NCI-H146 treated with DMSO at 0.1 percent for 48 hours (cell line): ENCODE data around the gene DRG1.
"Not testable (repeated sequence)": the region's sequence is repeated elsewhere in the genome, so short reads cannot be mapped to it uniquely, and the experiment has no call there.

Source experiments
- DNase-seq: peaks from one replicate; lab custom pipeline; 2025; ENCODE audit not compliant: unreplicated experiment; lab: John Stamatoyannopoulos, UW

The DRG1 gene

GRCh38 chr22:31399211-31400022 is at the start of gene DRG1:
Gene DRG1, plus strand, starts transcription at chr22:31399604. Its CDS starts 80 bp downstream, at chr22:31399684.
- DNase-seq: peak; percentile 78

DNA sequence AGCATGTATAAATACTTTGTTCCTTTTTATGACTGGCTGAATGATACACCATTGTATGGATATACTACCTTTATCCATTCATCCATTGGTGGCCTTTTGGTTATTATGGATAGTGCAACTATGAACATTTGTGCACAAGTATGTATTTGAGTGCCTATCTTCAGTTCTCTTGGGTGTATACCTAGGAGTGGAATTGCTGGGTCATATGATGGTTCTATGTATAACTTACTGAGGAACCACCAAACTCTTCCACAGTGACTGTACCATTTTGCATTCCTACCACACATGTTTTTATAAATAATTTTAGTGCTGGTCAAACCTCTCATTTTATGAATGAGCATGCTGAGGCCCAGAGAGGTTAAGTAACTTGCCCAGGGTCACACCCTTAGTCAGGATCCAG is 49.4 kb upstream of the DRG1 start:
- no peak for DNase-seq

GRCh38 chr22:31350410-31350863 is 49.0 kb upstream of the DRG1 start:
- peak; percentile 32 for DNase-seq

- no peak for DNase-seq
Measured at GRCh38 chr22:31354515-31354914, 44.9 kb upstream of the DRG1 start.

DNA sequence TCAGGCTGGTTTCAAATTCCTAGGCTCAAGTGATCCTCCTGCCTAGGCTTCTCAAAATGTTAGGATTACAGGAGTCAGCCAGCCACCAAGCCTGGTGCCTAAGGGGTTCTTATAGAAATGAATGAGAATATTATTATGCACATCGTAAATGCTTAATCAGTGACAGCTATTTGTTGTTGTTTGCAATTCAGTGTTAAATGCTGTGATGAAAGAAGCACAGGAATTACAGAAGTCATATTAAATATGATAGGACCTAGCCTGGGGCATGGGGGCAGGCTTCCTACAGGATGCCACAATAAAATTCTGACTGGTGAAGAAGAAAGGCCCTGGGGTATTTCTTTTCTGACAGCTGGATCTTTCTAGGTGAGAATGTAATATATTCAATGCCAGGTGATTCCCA is 39.4 kb upstream of the DRG1 start:
- DNase-seq: no peak

DNA sequence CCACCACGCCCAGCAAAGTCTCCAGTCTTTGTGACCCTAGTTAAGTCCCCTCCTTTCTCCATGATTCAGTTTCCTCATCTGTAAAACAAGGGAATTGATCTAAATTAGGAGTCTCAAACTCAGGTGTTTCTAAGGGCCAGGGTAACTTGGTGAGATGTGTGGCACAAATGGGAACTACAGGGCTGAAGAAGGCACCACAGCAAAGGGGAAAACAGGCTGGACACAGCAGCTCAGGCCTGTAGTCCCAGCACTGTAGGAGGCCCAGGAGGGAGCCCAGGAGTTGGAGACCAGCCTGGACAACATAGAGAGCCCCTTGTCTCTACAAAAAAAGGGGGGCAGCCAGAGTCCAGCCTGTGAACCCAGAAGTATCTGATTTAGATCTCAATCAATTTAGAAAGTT is 37.7 kb upstream of the DRG1 start:
- DNase-seq: no peak

DNA sequence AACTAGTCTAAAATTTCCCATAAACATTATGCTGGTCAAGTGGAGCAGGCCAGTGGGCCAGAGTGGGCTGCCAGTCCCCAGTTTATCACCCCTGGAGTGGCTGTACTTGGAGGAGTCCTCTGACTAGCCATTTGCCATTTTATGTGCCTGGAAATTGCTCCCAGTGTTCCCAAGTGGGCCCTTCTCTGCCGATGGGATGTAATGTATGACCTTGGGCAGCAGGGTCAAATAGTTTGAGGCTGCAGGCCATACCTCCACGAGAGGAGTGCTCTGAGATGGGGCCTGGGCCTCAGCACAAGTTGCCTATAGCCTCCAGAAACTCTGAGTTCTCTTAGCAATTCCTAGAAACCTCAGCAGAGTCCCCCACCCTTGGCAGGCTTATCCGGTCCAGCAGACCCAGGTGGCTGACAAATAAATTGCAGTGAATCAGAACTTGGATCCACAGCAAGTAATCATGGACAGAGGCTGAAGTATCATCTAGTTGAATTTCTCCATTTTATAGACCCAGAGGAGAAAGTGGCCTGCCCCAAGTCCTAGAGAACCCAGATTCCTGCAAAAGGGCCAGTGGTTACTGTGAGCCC is 35.4 kb upstream of the DRG1 start:
- DNase-seq: no peak

GRCh38 chr22:31367426-31367825 is 32.0 kb upstream of the DRG1 start:
- no peak for DNase-seq

- DNase-seq: no peak
Measured at GRCh38 chr22:31377612-31378011, 21.8 kb upstream of the DRG1 start.

DNA sequence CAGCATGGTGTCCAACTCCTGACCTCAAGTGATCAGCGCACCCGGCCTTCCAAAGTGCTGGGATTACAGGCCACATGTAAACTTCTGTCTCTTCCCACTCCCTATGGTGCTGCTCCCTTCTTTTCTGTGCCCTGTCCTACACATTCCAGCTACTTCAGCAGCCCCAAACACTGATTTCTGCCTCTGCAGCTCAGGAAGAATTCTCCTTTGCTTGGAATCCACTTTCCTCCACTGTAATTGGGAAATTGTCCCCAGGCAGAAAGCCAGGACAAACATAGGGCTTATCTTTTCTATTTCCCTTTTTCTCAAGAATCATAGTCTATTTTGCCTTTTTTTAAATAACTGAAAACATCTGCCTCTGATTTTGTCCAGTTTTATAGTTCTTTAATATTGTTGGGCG is 21.3 kb upstream of the DRG1 start:
- no peak for DNase-seq

DNA sequence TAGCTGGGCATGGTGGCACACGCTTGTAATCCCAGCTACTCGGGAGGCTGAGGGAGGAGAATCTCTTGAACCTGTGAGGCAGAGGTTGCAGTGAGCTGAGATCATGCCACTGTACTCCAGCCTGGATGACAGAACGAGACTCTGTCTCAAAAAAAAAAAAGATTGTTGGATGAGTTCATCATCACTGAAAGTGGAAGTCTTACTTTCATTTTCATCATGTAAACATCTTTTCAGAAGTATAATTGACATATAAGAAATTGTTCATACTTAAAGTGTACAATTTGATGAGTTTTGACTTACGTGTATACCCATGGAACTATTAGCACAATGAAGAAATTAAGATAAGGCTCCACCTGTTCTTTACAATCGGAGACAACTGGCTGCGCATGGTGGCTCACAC is 20.8 kb upstream of the DRG1 start:
- DNase-seq: not testable (repeated sequence)

DNA sequence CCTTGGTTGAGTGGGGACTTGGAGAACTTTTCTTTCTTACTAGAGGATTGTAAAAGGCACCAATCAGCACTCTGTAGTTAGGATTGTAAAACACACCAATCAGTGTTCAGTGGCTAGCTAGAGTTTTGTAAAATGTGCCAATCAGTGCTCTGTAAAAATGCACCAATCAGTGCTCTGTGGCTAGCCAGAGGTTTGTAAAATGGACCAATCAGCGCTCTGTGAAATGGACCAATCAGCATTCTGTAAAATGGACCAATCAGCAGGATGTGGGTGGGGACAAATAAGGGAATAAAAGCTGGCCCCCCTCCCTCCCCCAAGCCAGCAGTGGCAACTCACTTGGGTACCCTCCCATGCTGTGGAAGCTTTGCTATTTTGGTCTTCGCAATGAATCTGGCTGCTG is 5.5 kb upstream of the DRG1 start:
- no peak for DNase-seq

GRCh38 chr22:31394326-31394725 is 5.1 kb upstream of the DRG1 start:
- DNase-seq: no peak

DNA sequence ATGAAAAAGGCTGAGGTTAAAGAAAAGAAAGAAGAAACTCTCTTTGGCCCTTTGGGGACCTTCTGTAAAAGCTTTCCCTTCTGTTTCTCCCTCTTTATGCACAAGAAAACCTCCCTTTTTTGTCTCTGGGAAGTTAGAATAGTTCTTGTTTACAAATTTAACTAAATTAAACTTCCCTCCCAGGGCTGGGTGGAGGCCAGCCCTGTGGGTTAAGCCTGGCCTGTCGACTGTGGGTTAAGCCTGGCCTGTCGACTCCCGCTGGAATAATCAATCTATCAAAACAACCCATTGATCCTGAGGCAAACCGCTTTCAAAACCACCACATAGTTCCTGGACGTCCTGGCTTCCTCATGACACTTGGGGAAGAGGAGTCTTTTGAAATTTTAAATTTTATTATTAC is 1.2 kb upstream of the DRG1 start:
- DNase-seq: no peak

DNA sequence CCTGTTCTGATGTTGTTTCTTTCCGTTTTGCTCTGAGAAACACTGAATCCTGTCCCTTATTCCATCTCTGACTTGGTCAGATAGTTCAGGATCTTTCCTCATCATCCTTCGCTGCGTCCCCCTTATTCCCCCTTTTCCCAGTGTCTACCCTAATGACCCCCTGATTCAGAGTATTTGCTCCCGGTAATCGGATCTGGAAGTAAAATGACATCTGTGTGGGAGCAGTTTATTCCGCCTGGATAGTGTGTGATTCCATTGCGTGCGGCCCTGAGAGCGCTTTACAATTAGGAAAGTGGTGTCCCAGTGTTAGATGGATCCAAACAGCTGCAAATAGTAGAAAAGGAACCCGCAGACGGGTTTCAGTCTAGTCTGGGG is 606 bp downstream of the DRG1 start:
- DNase-seq: no peak

DNA sequence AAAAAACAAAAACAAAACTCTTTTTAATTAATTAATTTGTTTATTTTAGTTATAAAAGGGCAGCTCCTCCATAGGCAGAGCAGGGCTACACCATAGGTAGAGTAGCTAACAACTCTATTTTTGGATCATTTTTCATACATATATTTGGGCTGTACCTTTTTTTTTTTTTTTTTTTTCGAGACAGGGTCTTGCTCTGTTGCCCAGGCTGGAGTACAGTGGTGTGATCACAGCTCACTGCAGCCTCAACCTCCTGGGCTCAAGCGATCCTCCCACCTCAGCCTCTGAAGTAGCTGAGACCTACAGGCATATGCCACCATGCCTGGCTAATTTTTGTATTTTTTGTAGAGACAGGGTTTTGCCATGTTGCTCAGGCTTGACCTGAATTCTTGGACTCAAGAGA is 2.9 kb downstream of the DRG1 start:
- not testable (repeated sequence) for DNase-seq

- no peak for DNase-seq
Measured at GRCh38 chr22:31425331-31426050, 26.1 kb downstream of the DRG1 start.

- DNase-seq: no peak
Measured at GRCh38 chr22:31431950-31432349, 32.5 kb downstream of the DRG1 start.

GRCh38 chr22:31436132-31436531 is 36.7 kb downstream of the DRG1 start:
- DNase-seq: no peak

GRCh38 chr22:31439808-31440207 is 40.4 kb downstream of the DRG1 start:
- no peak for DNase-seq

GRCh38 chr22:31440681-31441080 is 41.3 kb downstream of the DRG1 start:
- no peak for DNase-seq

GRCh38 chr22:31441652-31442051 is 42.2 kb downstream of the DRG1 start:
- no peak for DNase-seq
